Activated T-helper 1 cell treated with anti-CD3 and anti-CD28 coated beads, Interleukin-12 subunit alpha, Interleukin-12 subunit beta, Interleukin-2, Interleukin-4 antibody, amounts not matched to agents 30 ng/mL and 10 ng/mL and 1 ng/mL, durations not matched to agents 14 hours and 24 hours and 36 hours (primary cell): Measurements from ENCODE around the gene HK1. TPM values are rescaled to one million over a fixed set of nuclear protein-coding genes. Genes with fewer than 3 reads are reported as not detected.

Experiments used
- DNase-seq: peaks from one replicate; pipeline ENCODE4 v3.0.0; 2021; ENCODE audit warnings: low spot score
- H3K27ac Mint-ChIP-seq: one replicate; pipeline ENCODE4 v1.8.0; 2021; ENCODE audit warnings: mild to moderate bottlenecking, mixed read lengths
- H3K27me3 Mint-ChIP-seq: one replicate; pipeline ENCODE4 v1.8.0; 2022; ENCODE audit warnings: mild to moderate bottlenecking, moderate library complexity, mixed read lengths; ENCODE audit not compliant: insufficient read depth
- H3K36me3 Mint-ChIP-seq: one replicate; pipeline ENCODE4 v1.8.0; 2021; ENCODE audit warnings: low read depth, mixed read lengths
- H3K4me1 Mint-ChIP-seq: one replicate; pipeline ENCODE4 v1.8.0; 2021; ENCODE audit warnings: low read depth, mixed read lengths
- H3K4me3 Mint-ChIP-seq: one replicate; pipeline ENCODE4 v1.8.0; 2021; ENCODE audit warnings: mild to moderate bottlenecking, moderate library complexity, mixed read lengths
- H3K9me3 Mint-ChIP-seq: one replicate; pipeline ENCODE4 v1.8.0; 2021; ENCODE audit warnings: mixed read lengths
- intact Hi-C: fragments of 100-400 bp; cut with micrococcal nuclease; formaldehyde crosslinking; loops from one replicate; pipeline ENCODE4 v1.15.1; 2024
- total RNA-seq: library from RNA; stranded (reverse); gene quantifications from 2 replicates; pipeline ENCODE4 v1.2.3, GENCODE V29; 2022

Gene HK1
- total RNA-seq, 1 donor from 2014 or later: 161 TPM

GRCh38 chr10:69385454-69386350 is 107.4 kb downstream of the HK1 start:
- Mint-ChIP-seq H3K9me3 (no peaks in the 10 kb centered on the region), H3K27ac (peak overlapping the region; percentile 36), H3K4me3 (no peak overlapping the region), H3K27me3 (no peaks in the 10 kb centered on the region), H3K36me3 (peaks cover 53% of the 10 kb centered on the region), H3K4me1 (peaks cover 23% of the 10 kb centered on the region)
- no peak for DNase-seq
- intact Hi-C loops: no loop called here

GRCh38 chr10:69387500-69387899 is 109.2 kb downstream of the HK1 start:
- Mint-ChIP-seq H3K36me3 (peaks cover 52% of the 10 kb centered on the region), H3K4me1 (peaks cover 36% of the 10 kb centered on the region), H3K27ac (no peak overlapping the region), H3K4me3 (no peak overlapping the region), H3K27me3 (no peaks in the 10 kb centered on the region), H3K9me3 (no peaks in the 10 kb centered on the region)
- DNase-seq: no peak
- intact Hi-C loops: no loop called here

GRCh38 chr10:69388488-69388887 is 110.2 kb downstream of the HK1 start:
- Mint-ChIP-seq H3K27ac (no peak overlapping the region), H3K36me3 (peaks cover 48% of the 10 kb centered on the region), H3K9me3 (no peaks in the 10 kb centered on the region), H3K4me3 (no peak overlapping the region), H3K27me3 (no peaks in the 10 kb centered on the region), H3K4me1 (peaks cover 39% of the 10 kb centered on the region)
- DNase-seq: no peak
- intact Hi-C loops: no loop called here

GRCh38 chr10:69389827-69390490 is 111.7 kb downstream of the HK1 start:
- no peak overlapping the region for H3K4me3 Mint-ChIP-seq
- peaks cover 56% of the 10 kb centered on the region for H3K36me3 Mint-ChIP-seq
- peaks cover 39% of the 10 kb centered on the region for H3K4me1 Mint-ChIP-seq
- no peaks in the 10 kb centered on the region for H3K9me3 Mint-ChIP-seq
- peak; percentile 17 for DNase-seq
- H3K27ac Mint-ChIP-seq: no peak overlapping the region
- H3K27me3 Mint-ChIP-seq: no peaks in the 10 kb centered on the region
- intact Hi-C loops: loop anchor here (5.0 kb wide), 3 partner anchors 43 to 403 kb away; partner anchors contain the start of gene KIFBP

GRCh38 chr10:69391158-69391557 is 112.9 kb downstream of the HK1 start:
- Mint-ChIP-seq H3K27ac (no peak overlapping the region), H3K4me1 (peaks cover 39% of the 10 kb centered on the region), H3K27me3 (no peaks in the 10 kb centered on the region), H3K4me3 (no peak overlapping the region), H3K36me3 (peaks cover 45% of the 10 kb centered on the region), H3K9me3 (no peaks in the 10 kb centered on the region)
- intact Hi-C loops: loop anchor here (5.0 kb wide), 3 partner anchors 44 to 404 kb away; partner anchors contain the start of gene KIFBP
- DNase-seq: no peak

- intact Hi-C loops: loop anchor here (1.0 to 5.0 kb wide), 9 partner anchors 16 to 405 kb away; partner anchors contain the start of genes KIFBP, SUPV3L1 and VPS26A
These were observed 114.2 kb downstream of the HK1 start for GRCh38 chr10:69392481-69393000.

GRCh38 chr10:69394020-69394419 is 115.7 kb downstream of the HK1 start:
- intact Hi-C loops: loop anchor here (5.0 kb wide), 3 partner anchors 47 to 407 kb away; partner anchors contain the start of gene KIFBP
- Mint-ChIP-seq H3K4me3 (no peak overlapping the region), H3K27me3 (no peaks in the 10 kb centered on the region), H3K27ac (no peak overlapping the region), H3K9me3 (no peaks in the 10 kb centered on the region), H3K36me3 (peaks cover 33% of the 10 kb centered on the region), H3K4me1 (peaks cover 32% of the 10 kb centered on the region)
- DNase-seq: no peak

More at GRCh38 chr10:69392481-69393000, 114.2 kb downstream of the HK1 start:
- Mint-ChIP-seq H3K4me3 (no peak overlapping the region), H3K27me3 (no peaks in the 10 kb centered on the region), H3K27ac (peak overlapping the region; percentile 63), H3K36me3 (peaks cover 42% of the 10 kb centered on the region), H3K9me3 (no peaks in the 10 kb centered on the region), H3K4me1 (peaks cover 39% of the 10 kb centered on the region)
- DNase-seq: peak; percentile 74

- peaks cover 47% of the 10 kb centered on the region for H3K36me3 Mint-ChIP-seq
- intact Hi-C loops: no loop called here
- no peak overlapping the region for H3K27ac Mint-ChIP-seq
- H3K27me3 Mint-ChIP-seq: no peaks in the 10 kb centered on the region
- DNase-seq: no peak
- no peak overlapping the region for H3K4me3 Mint-ChIP-seq
- H3K4me1 Mint-ChIP-seq: no peaks in the 10 kb centered on the region
- no peaks in the 10 kb centered on the region for H3K9me3 Mint-ChIP-seq
These were observed 119.7 kb downstream of the HK1 start for GRCh38 chr10:69397972-69398371.

- Mint-ChIP-seq H3K4me3 (no peak overlapping the region), H3K9me3 (no peaks in the 10 kb centered on the region), H3K27me3 (no peaks in the 10 kb centered on the region), H3K4me1 (no peaks in the 10 kb centered on the region), H3K36me3 (peaks cover 48% of the 10 kb centered on the region), H3K27ac (no peak overlapping the region)
- no peak for DNase-seq
- intact Hi-C loops: no loop called here
These were observed 120.2 kb downstream of the HK1 start for GRCh38 chr10:69398466-69398865.

GRCh38 chr10:69400936-69401335 is 122.6 kb downstream of the HK1 start:
- intact Hi-C loops: no loop called here
- H3K4me3 Mint-ChIP-seq: no peak overlapping the region
- peaks cover 41% of the 10 kb centered on the region for H3K36me3 Mint-ChIP-seq
- no peak for DNase-seq
- H3K27me3 Mint-ChIP-seq: no peaks in the 10 kb centered on the region
- H3K4me1 Mint-ChIP-seq: no peaks in the 10 kb centered on the region
- H3K27ac Mint-ChIP-seq: no peak overlapping the region
- no peaks in the 10 kb centered on the region for H3K9me3 Mint-ChIP-seq

- Mint-ChIP-seq H3K4me3 (no peak overlapping the region), H3K36me3 (peaks cover 41% of the 10 kb centered on the region), H3K4me1 (no peaks in the 10 kb centered on the region), H3K27me3 (no peaks in the 10 kb centered on the region), H3K9me3 (no peaks in the 10 kb centered on the region), H3K27ac (peak overlapping the region; percentile 22)
- DNase-seq: no peak
- intact Hi-C loops: no loop called here
These were observed 123.1 kb downstream of the HK1 start for GRCh38 chr10:69401416-69401815.

- no peaks in the 10 kb centered on the region for H3K27me3 Mint-ChIP-seq
- intact Hi-C loops: no loop called here
- peaks cover 38% of the 10 kb centered on the region for H3K36me3 Mint-ChIP-seq
These were observed 124.1 kb downstream of the HK1 start for GRCh38 chr10:69402386-69402785.

GRCh38 chr10:69403066-69403465 is 124.8 kb downstream of the HK1 start:
- no peak overlapping the region for H3K27ac Mint-ChIP-seq
- H3K27me3 Mint-ChIP-seq: no peaks in the 10 kb centered on the region
- H3K4me1 Mint-ChIP-seq: peaks cover 5% of the 10 kb centered on the region
- intact Hi-C loops: no loop called here
- no peaks in the 10 kb centered on the region for H3K9me3 Mint-ChIP-seq
- DNase-seq: no peak
- H3K36me3 Mint-ChIP-seq: peaks cover 36% of the 10 kb centered on the region
- H3K4me3 Mint-ChIP-seq: no peak overlapping the region

More at GRCh38 chr10:69402386-69402785, 124.1 kb downstream of the HK1 start:
- DNase-seq: no peak
- Mint-ChIP-seq H3K9me3 (no peaks in the 10 kb centered on the region), H3K27ac (no peak overlapping the region), H3K4me3 (no peak overlapping the region), H3K4me1 (no peaks in the 10 kb centered on the region)
